GM18502 (cell line): ENCODE measurements around the gene UST.
"Not testable (repeated sequence)": the region's sequence is repeated elsewhere in the genome, so short reads cannot be mapped to it uniquely, and the experiment has no call there.

Source experiments
- ATAC-seq: cut with Tn5 transposase; IDR thresholded peaks from one replicate; pipeline ENCODE4 v1.9.1; 2021; ENCODE audit warnings: mild to moderate bottlenecking; ENCODE audit not compliant: unreplicated experiment, poor library complexity

The UST gene

DNA sequence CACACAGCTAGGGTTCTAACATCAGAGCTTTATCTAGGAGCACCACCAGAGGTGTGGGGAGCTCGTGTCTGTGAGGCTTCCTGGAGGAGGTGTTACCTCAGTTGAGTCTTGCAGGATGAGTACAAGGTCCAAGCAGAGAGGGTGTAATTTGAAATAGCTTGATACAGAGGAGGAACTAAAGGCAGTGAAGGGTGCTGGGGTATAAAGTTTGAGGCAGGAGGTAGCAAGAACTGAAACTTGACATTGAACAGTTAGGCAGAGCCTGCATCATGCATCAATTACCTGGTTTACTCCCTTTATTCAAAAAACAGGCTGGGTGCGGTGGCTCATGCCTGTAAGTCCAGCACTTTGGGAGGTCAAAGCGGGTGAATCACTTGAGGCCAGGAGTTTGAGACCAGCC is 241.2 kb downstream of the UST start:
- ATAC-seq = no peak

DNA sequence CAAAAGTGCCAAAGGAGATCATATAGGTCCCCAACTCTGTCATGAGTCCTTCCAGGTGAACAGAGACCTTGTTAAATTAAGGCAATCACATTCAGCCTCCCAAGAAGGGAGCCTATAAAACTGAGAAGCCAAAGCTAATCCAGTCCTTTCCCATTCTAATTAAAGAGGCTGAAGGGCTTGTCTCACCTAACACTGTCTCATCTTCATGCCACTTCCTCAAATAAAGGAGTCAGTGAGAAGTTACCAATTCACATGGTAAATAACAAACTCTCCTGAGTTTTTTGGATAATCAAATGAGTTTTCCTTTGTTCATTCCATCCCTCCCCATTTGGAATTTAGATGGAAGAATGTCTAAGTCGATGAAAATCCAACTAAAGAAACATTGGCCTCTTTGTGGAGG is 242.8 kb downstream of the UST start:
- no peak for ATAC-seq

DNA sequence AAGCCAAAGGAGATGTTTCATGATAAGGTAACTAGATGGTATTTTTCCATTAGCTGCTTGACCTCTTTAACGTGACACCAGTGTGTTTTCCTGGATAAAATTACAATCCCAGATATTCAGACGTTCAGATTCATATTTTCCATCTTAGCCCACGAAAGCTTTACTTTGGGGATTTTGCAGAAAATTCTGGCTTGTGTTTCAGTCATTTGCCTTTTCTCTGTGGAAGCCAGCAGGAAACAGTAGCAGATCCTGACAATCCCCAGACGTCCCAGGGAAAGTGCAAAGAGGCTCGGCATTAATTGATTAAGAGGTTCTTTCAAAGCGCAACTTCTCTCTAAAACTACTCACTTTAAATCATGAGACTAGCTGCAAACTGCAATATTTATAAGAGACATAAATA is 243.6 kb downstream of the UST start:
- no peak for ATAC-seq

DNA sequence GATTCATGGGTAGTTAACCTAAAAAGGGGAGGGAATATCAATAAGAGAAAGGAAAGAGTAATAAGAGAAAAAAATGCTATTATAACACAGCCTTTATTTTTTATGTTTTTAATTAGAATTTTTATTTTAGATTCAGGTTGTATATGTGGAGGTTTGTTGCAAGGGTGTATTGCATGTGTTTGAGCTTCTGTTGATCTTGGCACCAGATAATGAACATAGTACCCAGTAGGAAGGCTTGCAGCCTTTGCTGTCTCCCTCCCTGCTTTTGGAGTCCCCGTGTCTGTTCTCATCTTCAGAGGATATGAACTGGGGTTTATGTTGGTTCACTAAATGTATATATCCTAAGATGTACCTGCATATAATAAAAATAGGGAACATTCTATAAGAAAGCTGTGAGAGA is 250.0 kb downstream of the UST start:
- ATAC-seq = no peak

DNA sequence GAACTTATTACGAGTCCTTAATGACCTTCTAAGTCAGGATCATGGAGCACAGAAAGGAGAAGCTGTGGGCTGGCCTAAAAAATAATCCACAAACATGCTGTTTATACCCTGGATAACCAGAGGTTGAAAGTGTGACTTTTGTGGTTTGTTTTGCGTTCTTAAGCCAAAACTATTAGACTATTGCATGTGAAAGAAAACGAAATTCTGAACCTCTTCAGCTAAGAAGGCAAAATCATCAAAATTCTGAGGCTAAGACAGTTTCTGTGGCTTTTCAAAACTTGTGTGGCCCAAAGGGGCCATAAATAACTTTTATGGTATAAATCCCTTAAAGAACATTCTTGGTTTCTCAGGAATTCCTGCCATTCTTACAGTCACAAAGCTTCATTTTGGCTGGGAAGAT is 251.0 kb downstream of the UST start:
- ATAC-seq = no peak

DNA sequence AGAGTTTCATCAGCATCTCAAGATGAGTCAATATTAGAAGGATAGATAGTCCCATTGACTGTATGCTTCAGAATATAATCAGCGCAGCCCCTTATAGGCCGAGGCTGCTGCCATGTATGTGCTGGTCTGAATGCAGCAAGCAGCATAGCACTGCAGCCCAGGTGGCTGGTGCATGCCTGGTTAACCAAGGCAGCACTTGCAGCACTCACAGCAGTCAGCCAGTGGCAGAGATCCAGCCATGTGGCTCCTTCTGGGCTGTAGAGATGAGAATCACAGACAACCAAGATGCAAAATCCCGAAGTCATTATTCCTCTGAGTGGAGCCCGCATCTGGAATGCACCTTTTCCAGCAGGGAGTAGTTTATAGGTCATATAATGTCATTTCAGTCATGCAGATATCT is 251.9 kb downstream of the UST start:
- ATAC-seq = no peak

DNA sequence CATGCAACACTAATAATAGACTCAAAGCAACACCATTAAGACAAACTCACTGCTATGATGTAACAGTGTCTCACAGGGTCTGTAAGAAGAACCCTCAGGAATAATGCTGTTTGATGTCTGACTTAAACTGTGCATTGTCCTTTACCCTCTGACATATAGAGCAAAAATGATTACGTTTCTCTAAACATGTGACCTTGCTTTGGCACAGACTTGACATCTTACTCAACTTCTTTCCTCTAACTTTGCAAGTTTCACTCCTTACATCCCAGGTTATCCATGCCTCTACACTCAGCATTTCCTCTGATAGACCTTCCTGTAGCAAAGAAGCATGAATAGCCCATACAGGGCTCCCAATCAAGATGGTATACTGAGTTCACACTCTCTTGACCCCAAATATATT is 252.7 kb downstream of the UST start:
- no peak for ATAC-seq

DNA sequence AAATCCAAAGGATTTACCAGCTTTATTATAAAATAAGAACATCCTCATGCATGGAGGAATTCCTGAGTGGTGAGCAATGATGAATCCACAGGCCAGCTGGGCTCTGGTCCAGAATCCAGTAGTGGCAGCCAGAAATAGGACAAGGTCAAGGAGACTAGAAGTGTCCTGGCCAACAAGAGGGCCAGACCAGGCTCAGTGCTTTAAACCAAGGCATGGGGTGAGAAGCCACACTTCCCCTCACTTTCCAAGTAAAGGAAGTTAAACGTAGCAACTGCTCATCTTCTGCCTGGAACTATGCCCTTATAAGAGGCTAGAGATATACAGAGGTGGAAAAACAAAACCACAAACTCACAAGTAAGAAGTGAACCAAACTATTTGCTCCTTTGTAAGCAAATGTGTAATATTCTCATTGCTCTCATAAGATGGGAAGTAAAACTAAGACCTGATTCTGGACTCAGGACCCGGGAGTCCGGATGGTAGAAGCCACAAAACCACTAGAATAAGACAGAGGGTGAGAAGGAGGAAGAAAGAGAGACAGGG is 253.2 kb downstream of the UST start:
- ATAC-seq = no peak

DNA sequence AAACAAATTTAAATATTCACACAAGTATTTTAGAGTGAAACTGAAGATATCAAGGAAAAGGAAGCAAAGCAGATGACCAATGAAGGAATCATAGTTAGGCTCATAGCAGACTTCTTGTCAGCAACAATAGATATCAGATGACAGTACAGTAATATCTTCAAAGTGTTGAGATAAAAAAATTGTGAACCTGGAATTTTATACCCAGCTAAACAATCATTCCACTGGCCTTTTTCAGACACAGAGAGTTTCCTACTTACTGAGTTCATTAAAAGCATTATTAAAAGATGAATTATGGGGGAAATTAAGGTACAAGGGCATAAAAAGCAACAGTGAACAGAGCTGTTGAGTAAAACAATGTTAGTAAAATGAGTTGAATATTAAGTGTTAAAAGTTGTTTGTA is 254.6 kb downstream of the UST start:
- ATAC-seq = no peak

DNA sequence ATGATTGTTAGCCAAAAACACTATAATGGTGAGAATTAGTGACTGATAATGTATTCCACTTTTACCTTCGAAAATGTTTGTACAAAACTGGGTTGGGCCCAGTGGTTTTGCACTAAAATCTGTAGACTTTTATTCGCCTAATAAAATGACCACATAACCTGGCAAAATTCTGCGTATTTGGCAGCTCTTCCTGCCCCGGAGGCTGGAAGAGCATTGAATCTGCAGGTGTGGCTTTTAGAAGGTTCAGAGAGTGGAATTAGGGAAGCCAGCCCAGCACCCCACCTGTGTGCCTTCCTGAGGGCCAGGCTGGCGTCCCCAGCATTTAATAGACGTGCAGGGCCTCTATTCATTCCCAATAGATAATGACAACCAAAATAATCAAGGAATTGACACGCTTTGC is 256.7 kb downstream of the UST start:
- ATAC-seq = no peak

DNA sequence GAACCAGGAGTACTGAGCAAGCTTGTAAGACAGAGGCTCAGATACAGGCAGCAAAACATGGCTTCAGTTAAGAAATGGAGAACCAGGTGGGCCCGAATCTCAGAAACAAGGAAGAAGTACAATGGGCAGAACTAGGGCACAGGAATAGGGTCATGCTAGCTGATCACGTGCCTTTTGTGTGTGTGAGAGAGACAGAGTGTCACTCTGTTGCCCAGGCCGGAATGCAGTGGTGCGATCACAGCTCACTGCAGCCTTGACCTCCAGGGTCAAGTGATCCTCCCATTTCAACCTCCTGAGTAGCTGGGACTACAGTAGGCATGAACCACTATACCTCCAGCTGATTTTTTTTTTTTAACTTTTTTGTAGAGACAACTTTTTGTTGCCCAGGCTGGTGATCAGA is 257.8 kb downstream of the UST start:
- ATAC-seq = no peak

DNA sequence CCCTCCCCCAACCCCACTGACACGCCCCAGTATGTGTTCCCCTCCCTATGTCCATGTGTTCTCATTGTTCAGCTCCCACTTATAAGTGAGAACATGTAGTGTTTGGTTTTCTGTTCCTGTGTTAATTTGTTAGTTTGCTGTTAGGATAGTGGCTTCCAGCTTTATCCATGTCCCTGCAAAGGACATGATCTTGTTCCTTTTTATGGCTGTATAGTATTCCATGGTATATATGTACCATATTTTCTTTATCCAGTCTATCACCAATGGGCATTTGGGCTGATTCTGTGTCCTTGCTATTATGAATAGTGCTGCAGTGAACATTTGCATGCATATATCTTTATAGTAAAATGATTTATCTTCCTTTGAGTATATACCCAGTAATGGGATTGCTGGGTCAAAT is 259.4 kb downstream of the UST start:
- ATAC-seq = not testable (repeated sequence)

DNA sequence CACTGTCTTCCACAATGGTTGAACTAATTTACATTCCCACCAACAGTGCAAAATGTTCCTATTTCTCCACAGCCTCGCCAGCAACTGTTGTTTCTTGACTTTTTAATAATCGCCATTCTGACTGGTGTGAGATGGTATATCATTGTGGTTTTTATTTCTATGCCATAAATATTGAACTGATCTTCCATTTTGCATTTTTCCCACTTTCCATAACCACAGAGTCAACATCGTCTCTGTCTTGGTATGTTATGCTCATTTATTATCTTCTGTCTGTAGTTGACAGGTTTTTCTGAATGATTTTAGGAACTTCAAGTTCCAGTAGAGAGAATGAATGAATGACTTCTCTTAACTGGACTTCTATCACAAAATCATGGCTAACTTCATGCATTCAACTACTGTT is 259.8 kb downstream of the UST start:
- no peak for ATAC-seq

DNA sequence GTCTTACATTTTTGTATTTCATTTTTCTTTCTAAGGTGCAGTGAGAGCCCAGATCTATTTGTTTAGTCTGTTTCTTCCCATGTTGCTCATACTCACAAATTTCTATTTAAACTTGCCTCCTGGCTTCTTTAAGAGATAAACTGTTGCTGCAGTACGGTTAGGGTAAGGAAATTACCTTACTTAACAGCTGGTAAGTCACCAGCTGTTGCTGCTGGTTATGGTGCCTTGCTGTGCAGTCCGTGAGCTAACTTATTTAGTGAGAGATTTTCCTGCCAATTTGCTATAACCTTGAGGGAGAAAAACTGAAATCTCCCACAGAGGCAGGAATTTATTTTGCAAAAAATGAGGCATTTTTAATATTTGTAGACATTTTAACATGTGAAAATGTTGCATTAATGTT is 261.0 kb downstream of the UST start:
- no peak for ATAC-seq

DNA sequence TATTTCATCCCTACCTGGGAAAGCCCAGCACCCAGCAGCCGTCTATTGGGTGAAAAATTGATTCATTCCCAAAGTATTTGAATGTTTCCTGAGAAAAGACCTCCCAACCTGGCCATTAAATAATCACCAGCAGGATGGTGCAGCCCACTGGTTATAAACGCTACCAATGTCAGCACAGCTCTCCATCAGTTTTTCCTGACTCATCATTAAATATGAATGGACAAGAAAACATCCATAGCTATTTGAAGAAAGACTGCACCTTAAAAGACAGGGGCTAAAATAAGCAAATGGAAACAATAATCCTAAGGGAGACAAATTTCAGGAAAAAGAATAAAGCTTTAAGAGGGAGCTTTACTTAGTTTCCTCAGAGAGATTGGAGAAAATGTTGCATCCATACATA is 261.9 kb downstream of the UST start:
- ATAC-seq = no peak

DNA sequence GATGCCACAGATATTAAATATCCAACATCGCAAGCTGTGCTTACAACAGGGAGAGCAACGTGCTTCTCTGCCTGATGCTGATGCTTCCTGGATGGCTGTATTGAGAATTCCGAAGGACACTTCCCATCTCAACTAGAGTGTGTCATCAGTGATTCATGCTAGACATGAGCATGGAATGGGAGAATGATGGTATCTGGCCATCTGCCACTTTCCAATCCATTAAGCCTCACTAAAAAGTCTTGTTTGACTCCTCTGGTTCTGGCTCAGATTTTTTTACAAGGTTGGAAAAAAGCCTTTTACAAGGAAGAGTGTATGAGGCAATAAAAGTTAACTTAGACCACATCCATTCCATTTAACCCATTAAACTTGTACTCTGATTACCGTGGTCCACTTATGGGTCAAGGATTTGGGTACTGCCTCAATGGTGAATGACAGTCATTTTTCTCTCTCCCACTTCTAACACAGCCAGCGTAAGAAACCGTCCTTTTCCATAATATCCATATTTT is 265.3 kb downstream of the UST start:
- ATAC-seq = no peak

DNA sequence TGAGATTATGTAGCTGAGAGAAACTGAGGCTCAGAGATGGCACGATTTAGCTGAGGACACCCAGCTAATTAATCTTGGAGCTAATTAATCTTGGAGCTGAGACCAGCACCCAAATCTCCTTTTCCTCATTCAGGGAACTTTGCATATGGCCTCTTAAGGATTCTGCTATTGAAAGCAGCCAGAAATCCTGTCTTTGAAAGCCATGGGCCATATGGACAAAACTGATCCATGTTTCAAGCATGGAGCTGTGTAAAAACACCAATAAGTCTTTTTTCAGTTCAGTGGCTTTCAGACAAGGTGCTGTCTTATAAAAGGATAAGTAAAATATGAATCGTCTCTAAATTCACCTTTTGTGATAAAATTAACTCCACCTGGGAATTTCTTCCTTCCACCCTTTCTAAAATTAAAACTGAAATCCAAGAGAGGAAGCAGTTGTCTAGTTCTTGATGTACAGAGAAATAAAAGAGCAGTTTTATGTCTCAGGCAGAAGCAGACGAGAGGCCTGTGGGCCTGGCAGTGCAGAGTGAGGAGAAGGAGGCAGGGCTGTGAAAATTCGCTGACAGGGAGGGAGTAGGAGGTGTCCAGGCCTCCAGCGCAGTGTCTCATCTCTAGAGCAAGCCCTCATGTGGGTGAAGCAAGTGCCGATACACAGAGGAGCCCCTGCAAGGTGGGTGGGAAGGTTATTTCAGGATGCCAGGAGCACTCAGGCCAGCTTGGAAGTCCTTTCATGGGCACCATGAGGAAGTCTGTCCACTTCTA is 266.9 kb downstream of the UST start:
- ATAC-seq = no peak

DNA sequence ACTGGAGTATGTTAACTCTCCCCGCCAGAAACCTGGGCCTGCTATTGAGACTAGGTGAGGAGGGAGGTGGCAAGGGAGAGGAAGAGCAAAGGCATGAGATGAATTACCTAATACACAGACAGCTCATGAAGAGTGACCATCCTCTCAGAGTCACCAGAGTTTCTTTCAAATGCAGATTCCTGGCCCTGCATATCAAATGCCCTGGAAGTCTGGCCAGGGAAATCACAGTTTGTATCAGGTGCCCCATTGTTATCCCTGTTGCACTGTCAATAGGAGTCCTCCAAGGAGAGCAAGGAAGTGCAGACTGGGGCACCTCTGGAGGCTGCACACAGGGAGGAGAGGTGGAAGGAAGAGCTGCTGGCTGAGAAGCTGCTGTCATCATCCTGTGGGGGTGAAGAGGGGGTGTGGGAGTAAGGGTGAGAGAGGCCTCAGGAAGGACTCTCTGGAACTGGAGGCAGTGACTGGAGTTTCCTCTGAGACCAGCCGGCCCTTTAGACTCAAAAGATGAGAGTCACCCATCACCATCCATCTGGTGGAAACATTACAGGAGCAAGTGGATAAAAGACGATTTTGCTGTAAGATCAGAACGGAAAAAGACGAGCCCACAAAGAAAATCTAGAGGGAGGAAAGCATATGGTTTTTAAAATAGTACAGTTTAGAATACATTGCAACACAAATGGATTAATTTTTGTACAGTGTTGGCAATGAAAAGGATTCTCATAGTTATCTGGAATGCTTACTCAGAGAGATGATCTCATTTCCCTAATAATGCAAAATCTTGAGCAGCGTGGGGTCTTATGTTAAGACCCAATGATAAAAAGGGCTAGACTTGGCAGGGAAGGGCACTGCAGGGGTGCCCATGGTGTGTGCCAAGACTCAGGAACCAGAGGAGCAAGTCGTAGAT is 268.1 kb downstream of the UST start:
- no peak for ATAC-seq

DNA sequence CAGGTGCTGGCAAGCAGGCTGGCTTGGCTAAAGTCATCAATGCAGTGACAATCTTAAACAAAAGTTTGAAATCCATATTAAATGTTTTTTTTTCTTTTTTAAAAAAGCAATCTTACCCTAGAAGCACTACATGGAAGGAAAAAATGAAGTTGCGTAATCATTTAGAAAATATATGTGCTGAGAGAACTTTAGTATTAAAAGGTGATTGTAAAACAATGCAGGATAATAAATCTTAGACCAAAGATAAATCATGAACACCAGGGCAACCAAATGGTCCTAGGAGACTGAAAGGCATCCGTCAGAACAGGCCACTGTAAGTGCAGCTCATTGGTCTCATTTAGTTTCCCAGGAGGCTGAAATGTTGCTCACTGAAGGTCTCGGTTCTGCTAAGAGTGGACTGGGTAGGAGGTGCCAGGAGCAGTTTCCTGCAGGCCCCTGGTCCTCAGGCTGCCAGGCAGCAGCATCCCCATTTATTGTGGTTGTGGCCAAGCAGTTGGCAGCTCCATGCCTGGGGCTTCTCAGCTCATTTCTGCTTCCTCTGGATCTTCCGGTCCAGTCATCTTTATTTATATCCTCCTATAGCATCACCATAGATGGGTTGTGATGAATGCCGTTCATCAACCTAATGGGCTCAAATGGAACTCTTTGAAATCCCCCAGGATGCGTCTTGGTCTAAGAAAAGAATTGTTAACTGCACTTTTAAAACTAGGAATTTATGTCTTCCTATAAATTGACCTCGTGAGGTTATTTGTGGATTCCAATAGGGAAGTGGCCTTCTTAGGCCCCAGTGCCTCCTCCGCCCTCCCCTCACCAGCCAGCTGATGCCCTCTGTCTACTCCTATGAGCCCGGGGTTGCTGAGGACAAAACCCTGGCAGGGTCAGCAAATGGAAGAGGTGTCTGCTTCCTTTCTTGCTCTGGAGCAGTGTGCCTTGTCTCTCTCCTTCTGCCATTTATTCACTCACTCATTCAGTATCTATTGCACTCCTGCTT is 269.0 kb downstream of the UST start:
- ATAC-seq = no peak

DNA sequence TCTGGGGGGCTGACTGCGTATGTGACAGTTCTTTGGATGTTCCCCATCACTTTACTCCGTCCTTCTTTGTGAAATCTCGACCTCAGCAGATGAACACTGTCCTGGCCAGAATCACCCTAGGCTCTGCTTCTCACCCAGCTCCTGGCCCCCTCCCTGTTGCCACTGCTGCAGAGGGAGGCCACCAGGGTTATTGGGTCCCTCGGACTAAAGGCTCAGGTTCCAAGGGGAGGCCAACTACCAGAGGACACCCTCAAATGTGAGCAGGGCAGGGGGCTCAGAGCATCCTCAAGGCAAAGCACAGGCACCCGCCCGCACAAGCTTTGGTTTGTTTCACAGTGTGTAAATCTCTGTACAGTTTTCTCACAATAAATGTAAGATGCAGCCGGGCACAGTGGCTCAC is 269.9 kb downstream of the UST start:
- ATAC-seq = no peak
